PC-9 (cell line): ENCODE results near the gene BTNL9.

Experiments used
- EZH2 ChIP-seq: fragments of 200-600 bp; sonication (generic); IDR thresholded peaks from 2 replicates; pipeline ENCODE4 v1.8.0; 2017; ENCODE audit warnings: antibody characterized with exemption, low read depth
- TF ChIP-seq, protein P1 (sequence below): fragments of 200-600 bp; sonication (generic); conservative IDR thresholded peaks from 2 replicates; pipeline ENCODE4 v1.6.1; 2017; ENCODE audit warnings: mixed run types, antibody characterized with exemption, mild to moderate bottlenecking, moderate library complexity

DNA sequence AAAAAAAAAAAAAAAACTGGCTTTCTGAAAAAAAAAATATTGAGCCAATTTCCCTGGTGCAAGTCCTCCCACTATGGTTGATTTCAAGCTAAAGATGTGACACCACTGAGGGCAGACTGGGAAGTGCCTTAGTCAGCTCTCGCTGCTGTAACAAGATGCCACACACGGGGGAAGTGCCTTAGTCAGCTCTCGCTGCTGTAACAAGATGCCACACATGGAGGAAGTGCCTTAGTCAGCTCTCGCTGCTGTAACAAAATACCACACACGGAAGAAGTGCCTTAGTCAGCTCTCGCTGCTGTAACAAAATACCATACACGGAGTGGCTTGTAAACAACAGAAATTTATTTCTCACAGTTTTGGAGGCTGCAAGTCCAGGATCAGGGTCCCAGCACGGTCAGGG is 23.4 kb downstream of the BTNL9 start:
- TF ChIP-seq, protein P1, sequence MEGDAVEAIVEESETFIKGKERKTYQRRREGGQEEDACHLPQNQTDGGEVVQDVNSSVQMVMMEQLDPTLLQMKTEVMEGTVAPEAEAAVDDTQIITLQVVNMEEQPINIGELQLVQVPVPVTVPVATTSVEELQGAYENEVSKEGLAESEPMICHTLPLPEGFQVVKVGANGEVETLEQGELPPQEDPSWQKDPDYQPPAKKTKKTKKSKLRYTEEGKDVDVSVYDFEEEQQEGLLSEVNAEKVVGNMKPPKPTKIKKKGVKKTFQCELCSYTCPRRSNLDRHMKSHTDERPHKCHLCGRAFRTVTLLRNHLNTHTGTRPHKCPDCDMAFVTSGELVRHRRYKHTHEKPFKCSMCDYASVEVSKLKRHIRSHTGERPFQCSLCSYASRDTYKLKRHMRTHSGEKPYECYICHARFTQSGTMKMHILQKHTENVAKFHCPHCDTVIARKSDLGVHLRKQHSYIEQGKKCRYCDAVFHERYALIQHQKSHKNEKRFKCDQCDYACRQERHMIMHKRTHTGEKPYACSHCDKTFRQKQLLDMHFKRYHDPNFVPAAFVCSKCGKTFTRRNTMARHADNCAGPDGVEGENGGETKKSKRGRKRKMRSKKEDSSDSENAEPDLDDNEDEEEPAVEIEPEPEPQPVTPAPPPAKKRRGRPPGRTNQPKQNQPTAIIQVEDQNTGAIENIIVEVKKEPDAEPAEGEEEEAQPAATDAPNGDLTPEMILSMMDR = no peak
- no peak for TF ChIP-seq EZH2
